ENCODE data around the gene FBLL1. TPM values are rescaled to one million over a fixed set of nuclear protein-coding genes. Genes with fewer than 3 reads are reported as not detected.

FBLL1 gene
- total RNA-seq, 1 experiment from 2014 or later = 7.5 TPM

GRCh38 chr5:168563959-168564358, 34.9 kb downstream of the FBLL1 start:
- TF ChIP-seq POLR2AphosphoS5 (IDR thresholded peaks at IDR 0.05; ENCODE audit: low read depth, low read length) (no peak), CTCF (IDR thresholded peaks at IDR 0.05) (no peak), REST (IDR thresholded peaks at IDR 0.05; ENCODE audit: insufficient read depth in 1 of 2, low read depth in 2 of 2, low read length in 1 of 2) (no peak), SIN3A (IDR thresholded peaks at IDR 0.05; ENCODE audit: borderline replicate concordance, insufficient read depth, low read depth, low read length) (no peak), TCF7L2 (IDR thresholded peaks at IDR 0.05; ENCODE audit: low read depth, low read length) (no peak)
- DNase-seq (ENCODE audit: low read depth, low spot score) (no peak), ATAC-seq (no peak)
- no peak overlapping the region for H3K27ac ChIP-seq (ENCODE audit: low read length)
- H3K9me3 ChIP-seq (ENCODE audit: control insufficient read depth, insufficient read depth, low read depth, low read length) = no peaks in the 10 kb centered on the region
- POLR2A ChIA-PET = no interaction called here
- no peak overlapping the region for H3K4me3 ChIP-seq (ENCODE audit: low read depth in 2 of 2, low read length in 2 of 2)
- CTCF ChIA-PET = no interaction called here
- no TSS peak for BruUV-seq (replicated peaks)
- 0 out of 2 replicates have a peak, but pooled peaks cover 4% of the 10 kb centered on the region for H3K4me1 ChIP-seq (ENCODE audit: control insufficient read depth, insufficient read depth, low read length)
- in situ Hi-C loops (cut with HindIII; ENCODE audit: low pct_unique_long_range_greater_than_20kb, low sequenced_read_pairs) = no loop called here
- H3K36me3 ChIP-seq (ENCODE audit: control insufficient read depth, insufficient read depth, low read length) = peaks cover 48% of the 10 kb centered on the region
- intact Hi-C loops (cut with micrococcal nuclease; ENCODE audit: unreplicated experiment) = no loop called here
- H3K27me3 ChIP-seq (ENCODE audit: control insufficient read depth, insufficient read depth, low read length) = no peaks in the 10 kb centered on the region

GRCh38 chr5:168568738-168569137, 39.6 kb downstream of the FBLL1 start:
- Histone ChIP-seq H3K27ac (ENCODE audit: low read length) (no peak overlapping the region), H3K4me3 (ENCODE audit: low read depth in 2 of 2, low read length in 2 of 2) (no peak overlapping the region), H3K4me1 (ENCODE audit: control insufficient read depth, insufficient read depth, low read length) (peaks cover 3% of the 10 kb centered on the region; the same call in 1 of the 2 replicates), H3K36me3 (ENCODE audit: control insufficient read depth, insufficient read depth, low read length) (peaks cover 18% of the 10 kb centered on the region), H3K27me3 (ENCODE audit: control insufficient read depth, insufficient read depth, low read length) (no peaks in the 10 kb centered on the region), H3K9me3 (ENCODE audit: control insufficient read depth, insufficient read depth, low read depth, low read length) (no peaks in the 10 kb centered on the region)
- ATAC-seq (no peak), DNase-seq (ENCODE audit: low read depth, low spot score) (no peak)
- in situ Hi-C loops (cut with HindIII; ENCODE audit: low pct_unique_long_range_greater_than_20kb, low sequenced_read_pairs) = no loop called here
- intact Hi-C loops (cut with micrococcal nuclease; ENCODE audit: unreplicated experiment) = no loop called here
- ChIA-PET CTCF (no interaction called here), POLR2A (no interaction called here)
- no TSS peak for BruUV-seq (replicated peaks)
- no peak for TF ChIP-seq REST (IDR thresholded peaks at IDR 0.05; ENCODE audit: insufficient read depth in 1 of 2, low read depth in 2 of 2, low read length in 1 of 2)
- no peak for TF ChIP-seq CTCF (IDR thresholded peaks at IDR 0.05)
- TF ChIP-seq POLR2AphosphoS5 (IDR thresholded peaks at IDR 0.05; ENCODE audit: low read depth, low read length) = no peak
- no peak for TF ChIP-seq TCF7L2 (IDR thresholded peaks at IDR 0.05; ENCODE audit: low read depth, low read length)
- TF ChIP-seq SIN3A (IDR thresholded peaks at IDR 0.05; ENCODE audit: borderline replicate concordance, insufficient read depth, low read depth, low read length) = no peak

All from Panc1 (cell line).